SK-N-SH treated with all-trans-retinoic acid at 6 μM for 48 hours (cell line): ENCODE results near the gene SNX11.

Experiments used
- ATAC-seq: fragments of 200-7000 bp; cut with Tn5 transposase; 3 replicates; pipeline ENCODE4 v1.9.1; 2020; ENCODE audit warnings: mild to moderate bottlenecking, moderate library complexity
- ARNTL ChIP-seq: fragments of 450-650 bp; formaldehyde crosslinking; IDR thresholded peaks from 2 replicates; pipeline ENCODE4 v1.5.0; 2020; ENCODE audit warnings: low read depth, mild to moderate bottlenecking, moderate library complexity, borderline replicate concordance
- ESRRG ChIP-seq: fragments of 250-450 bp; sonication (Bioruptor Pico); IDR thresholded peaks from 2 replicates; pipeline ENCODE4 v1.6.1; 2021; ENCODE audit warnings: mild to moderate bottlenecking
- GLIS3 ChIP-seq: fragments of 250-450 bp; sonication (Bioruptor Pico); IDR thresholded peaks from 2 replicates; pipeline ENCODE4 v1.5.0; 2020; ENCODE audit warnings: mild to moderate bottlenecking, moderate library complexity
- OSR1 ChIP-seq: fragments of 250-450 bp; sonication (Bioruptor Pico); IDR thresholded peaks from 2 replicates; pipeline ENCODE4 v1.8.0; 2022; ENCODE audit warnings: moderate library complexity, mild to moderate bottlenecking, inconsistent platforms
- PATZ1 ChIP-seq: fragments of 250-450 bp; sonication (Bioruptor Pico); IDR thresholded peaks from 2 replicates; pipeline ENCODE4 v1.8.0; 2020; ENCODE audit warnings: mild to moderate bottlenecking, moderate library complexity, borderline replicate concordance
- RARB ChIP-seq: fragments of 250-450 bp; sonication (Bioruptor Pico); IDR thresholded peaks from 2 replicates; pipeline ENCODE4 v1.8.0; 2021; ENCODE audit warnings: mild to moderate bottlenecking, moderate library complexity
- SNAI2 ChIP-seq: fragments of 250-450 bp; sonication (Bioruptor Pico); IDR thresholded peaks from 2 replicates; pipeline ENCODE4 v1.5.0; 2020; ENCODE audit warnings: mild to moderate bottlenecking, moderate library complexity
- TCF4 ChIP-seq: fragments of 250-450 bp; sonication (Bioruptor Pico); IDR thresholded peaks from 2 replicates; pipeline ENCODE4 v1.8.0; 2021; ENCODE audit warnings: mild to moderate bottlenecking, moderate library complexity, borderline replicate concordance
- TSHZ2 ChIP-seq: fragments of 250-450 bp; sonication (Bioruptor Pico); IDR thresholded peaks from 2 replicates; pipeline ENCODE4 v1.5.0; 2020; ENCODE audit warnings: mild to moderate bottlenecking, moderate library complexity
- ZC3H10 ChIP-seq: fragments of 250-450 bp; sonication (Bioruptor Pico); IDR thresholded peaks from 2 replicates; pipeline ENCODE4 v1.5.1; 2021; ENCODE audit warnings: mild to moderate bottlenecking, moderate library complexity
- ZFP30 ChIP-seq: fragments of 450-650 bp; formaldehyde crosslinking; IDR thresholded peaks from 2 replicates; pipeline ENCODE4 v1.5.0; 2022; ENCODE audit warnings: mild to moderate bottlenecking, moderate library complexity
- ZNF8 ChIP-seq: fragments of 450-650 bp; formaldehyde crosslinking; IDR thresholded peaks from 2 replicates; pipeline ENCODE4 v1.5.0; 2020; ENCODE audit warnings: mild to moderate bottlenecking, moderate library complexity
- TF ChIP-seq, protein P1 (sequence below): fragments of 250-450 bp; sonication (Bioruptor Pico); IDR thresholded peaks from 2 replicates; pipeline ENCODE4 v1.8.0; 2021; ENCODE audit warnings: low read depth, mild to moderate bottlenecking, moderate library complexity, borderline replicate concordance
- TF ChIP-seq, protein P2 (sequence below): fragments of 250-450 bp; sonication (Bioruptor Pico); IDR thresholded peaks from 2 replicates; pipeline ENCODE4 v1.5.1; 2021; ENCODE audit warnings: mild to moderate bottlenecking, moderate library complexity

Gene SNX11

DNA sequence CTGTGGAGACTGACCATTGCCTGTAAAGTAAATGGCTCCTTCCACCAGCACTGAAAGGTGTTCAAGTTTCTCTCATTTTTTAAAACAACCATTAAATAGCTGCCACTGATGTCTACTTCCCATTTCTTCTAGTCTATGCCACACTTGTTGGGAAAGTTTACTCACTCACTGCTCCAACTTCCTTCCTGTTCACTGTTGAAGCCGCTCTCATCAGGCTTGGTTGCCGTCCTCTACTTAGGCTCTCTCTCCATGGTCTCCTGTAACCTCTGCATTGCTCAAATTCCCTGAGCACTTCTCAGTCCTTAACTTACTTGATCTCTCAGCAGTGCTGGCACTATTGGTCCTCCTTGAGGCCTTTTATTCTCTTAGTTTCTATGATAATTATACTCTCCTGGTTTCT lies 32.4 kb downstream of the SNX11 start:
- no peak for ATAC-seq
- TF ChIP-seq ZC3H10 (CRISPR knock-in tag) (no peak), TSHZ2 (CRISPR knock-in tag) (no peak), TCF4 (CRISPR knock-in tag) (no peak), ESRRG (CRISPR knock-in tag) (no peak)

DNA sequence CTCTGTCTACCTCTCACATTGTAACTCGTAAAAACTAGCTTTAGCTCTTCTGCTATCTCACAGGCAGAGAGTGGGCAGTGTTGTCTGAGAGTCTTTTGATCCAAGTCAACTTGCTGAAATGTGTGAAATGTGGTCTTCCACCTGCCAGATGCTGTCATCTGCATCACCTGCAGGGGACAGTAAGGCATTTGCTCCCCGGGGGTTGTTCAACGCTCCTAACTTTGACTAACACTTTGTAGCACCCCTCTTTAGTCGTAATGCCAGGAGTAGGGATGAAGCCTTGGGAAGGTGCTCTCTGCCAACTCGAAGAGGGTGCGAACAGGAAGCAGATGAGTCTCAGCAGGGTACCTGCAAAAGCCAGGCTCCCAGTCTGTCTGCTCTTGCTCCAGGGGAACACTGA lies 36.1 kb downstream of the SNX11 start:
- ATAC-seq = no peak; the same call in 2 of the 3 replicates
- TF ChIP-seq, protein P1, sequence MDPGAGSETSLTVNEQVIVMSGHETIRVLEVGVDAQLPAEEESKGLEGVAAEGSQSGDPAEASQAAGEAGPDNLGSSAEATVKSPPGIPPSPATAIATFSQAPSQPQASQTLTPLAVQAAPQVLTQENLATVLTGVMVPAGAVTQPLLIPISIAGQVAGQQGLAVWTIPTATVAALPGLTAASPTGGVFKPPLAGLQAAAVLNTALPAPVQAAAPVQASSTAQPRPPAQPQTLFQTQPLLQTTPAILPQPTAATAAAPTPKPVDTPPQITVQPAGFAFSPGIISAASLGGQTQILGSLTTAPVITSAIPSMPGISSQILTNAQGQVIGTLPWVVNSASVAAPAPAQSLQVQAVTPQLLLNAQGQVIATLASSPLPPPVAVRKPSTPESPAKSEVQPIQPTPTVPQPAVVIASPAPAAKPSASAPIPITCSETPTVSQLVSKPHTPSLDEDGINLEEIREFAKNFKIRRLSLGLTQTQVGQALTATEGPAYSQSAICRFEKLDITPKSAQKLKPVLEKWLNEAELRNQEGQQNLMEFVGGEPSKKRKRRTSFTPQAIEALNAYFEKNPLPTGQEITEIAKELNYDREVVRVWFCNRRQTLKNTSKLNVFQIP = no peak
- TF ChIP-seq, protein P2, sequence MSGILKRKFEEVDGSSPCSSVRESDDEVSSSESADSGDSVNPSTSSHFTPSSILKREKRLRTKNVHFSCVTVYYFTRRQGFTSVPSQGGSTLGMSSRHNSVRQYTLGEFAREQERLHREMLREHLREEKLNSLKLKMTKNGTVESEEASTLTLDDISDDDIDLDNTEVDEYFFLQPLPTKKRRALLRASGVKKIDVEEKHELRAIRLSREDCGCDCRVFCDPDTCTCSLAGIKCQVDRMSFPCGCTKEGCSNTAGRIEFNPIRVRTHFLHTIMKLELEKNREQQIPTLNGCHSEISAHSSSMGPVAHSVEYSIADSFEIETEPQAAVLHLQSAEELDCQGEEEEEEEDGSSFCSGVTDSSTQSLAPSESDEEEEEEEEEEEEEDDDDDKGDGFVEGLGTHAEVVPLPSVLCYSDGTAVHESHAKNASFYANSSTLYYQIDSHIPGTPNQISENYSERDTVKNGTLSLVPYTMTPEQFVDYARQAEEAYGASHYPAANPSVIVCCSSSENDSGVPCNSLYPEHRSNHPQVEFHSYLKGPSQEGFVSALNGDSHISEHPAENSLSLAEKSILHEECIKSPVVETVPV (CRISPR knock-in tag) = no peak
- TF ChIP-seq RARB (CRISPR knock-in tag) = no peak
- TF ChIP-seq GLIS3 = no peak
- no peak for TF ChIP-seq TCF4 (CRISPR knock-in tag)

DNA sequence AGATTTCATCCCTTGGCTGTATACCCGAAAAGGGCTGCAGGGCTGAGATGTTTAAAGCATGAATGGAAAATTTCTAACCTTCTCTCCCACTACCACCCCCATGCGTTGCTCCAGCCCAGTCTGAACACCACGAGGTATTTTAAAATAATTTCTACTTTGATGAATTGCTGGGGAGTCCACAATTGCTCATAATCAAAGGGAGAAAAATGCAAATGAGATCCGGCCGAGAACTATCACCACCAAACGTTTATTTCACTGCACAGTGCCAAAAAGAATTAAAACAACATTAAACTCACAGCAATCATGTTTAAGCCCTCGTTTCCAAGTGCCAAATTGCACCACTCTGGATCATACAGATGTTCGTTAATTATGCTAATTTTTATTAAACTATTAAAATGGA lies 36.7 kb downstream of the SNX11 start:
- TF ChIP-seq, protein P1 = no peak
- TF ChIP-seq ZFP30 (CRISPR knock-in tag) = no peak
- TF ChIP-seq GLIS3 = no peak
- no peak for TF ChIP-seq TSHZ2 (CRISPR knock-in tag)
- TF ChIP-seq ARNTL (CRISPR knock-in tag) = no peak
- TF ChIP-seq ZC3H10 (CRISPR knock-in tag) = no peak
- TF ChIP-seq OSR1 = no peak
- TF ChIP-seq SNAI2 (CRISPR knock-in tag) = no peak
- no peak for TF ChIP-seq PATZ1 (CRISPR knock-in tag)
- TF ChIP-seq ZNF8 (CRISPR knock-in tag) = no peak
- no peak for ATAC-seq
